HG02763 (cell line): ENCODE measurements around the gene IGFBP4.

ENCODE experiments used
- ATAC-seq: cut with Tn5 transposase; IDR thresholded peaks from one replicate; pipeline ENCODE4 v1.9.1; 2021; ENCODE audit warnings: mild to moderate bottlenecking, moderate library complexity; ENCODE audit not compliant: unreplicated experiment

IGFBP4 gene

GRCh38 chr17:40431231-40431602 lies 12.0 kb upstream of the IGFBP4 start:
- ATAC-seq: no peak

- no peak for ATAC-seq
Observed at GRCh38 chr17:40432864-40433528, 10.3 kb upstream of the IGFBP4 start.

DNA sequence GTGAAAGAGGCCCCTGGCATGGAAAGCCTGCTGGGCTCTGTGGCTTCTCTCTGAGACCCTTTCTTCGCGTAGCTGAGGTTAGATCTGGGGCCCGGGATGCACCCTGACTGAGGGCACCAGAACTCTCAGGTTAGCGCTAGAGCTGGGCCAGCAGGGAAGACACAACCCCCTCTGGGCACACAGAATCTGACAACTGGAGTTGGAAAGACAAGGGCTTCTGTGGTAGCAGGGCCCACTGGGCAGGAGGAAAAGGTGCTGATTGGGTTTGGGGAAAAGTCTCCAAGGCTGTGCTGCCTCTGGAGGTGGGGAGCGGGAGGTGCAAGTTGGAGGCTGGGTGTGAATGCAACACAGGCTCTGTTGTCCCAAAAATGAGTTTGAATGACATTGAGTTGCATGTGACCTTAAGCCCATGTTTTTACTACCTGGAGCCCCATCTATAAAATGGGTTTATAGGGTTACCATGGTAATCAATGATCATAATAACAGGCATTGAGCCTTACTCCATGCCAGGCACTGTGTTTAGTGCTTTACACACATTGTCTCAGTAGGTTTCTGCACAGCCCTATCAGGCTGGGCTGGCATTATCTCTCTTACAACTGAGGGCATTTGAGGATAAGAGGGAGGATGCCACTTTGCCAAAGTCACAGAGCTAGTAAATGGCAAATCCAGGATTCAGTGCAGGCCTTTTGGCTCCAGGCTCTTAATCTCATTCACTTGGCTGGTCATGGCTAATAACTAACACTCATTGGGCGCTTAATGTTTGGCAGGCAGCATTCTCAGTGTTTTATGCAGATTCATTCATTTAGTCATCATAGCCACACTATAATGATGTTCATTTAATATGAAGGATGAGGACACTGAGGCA lies 9.5 kb upstream of the IGFBP4 start:
- ATAC-seq: no peak

- no peak for ATAC-seq
Observed at GRCh38 chr17:40436636-40437035, 6.6 kb upstream of the IGFBP4 start.

DNA sequence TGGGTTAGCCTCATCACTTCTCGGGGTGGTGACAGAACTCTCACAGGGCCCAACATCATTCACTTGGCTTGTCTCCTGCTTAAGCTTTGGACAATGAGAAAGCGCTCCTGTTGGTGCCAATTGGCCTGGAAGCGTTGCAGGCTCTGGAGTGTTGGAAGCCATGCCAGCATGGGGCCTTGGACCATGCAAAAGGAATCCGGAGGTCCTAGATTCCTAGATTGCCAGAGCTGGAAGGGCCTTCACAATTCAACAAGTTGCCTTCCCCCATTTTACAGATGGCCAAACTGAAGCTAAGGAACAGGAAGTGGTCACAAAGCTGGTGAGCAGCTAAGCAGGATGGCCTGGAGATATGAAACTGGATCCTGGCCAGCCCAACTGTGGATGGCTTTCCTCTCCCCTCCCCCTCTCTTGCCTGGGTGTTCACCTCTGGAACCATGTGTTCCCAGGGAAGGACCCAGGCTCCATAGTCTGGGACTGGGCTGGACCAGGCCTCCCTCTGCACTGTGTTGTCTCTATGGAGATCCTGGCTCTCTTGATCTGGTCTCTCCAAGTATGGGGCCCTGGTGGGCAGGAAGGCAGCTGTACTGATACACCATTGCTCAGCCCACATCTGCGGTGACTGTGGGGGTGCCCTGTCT lies 6.0 kb upstream of the IGFBP4 start:
- no peak for ATAC-seq

DNA sequence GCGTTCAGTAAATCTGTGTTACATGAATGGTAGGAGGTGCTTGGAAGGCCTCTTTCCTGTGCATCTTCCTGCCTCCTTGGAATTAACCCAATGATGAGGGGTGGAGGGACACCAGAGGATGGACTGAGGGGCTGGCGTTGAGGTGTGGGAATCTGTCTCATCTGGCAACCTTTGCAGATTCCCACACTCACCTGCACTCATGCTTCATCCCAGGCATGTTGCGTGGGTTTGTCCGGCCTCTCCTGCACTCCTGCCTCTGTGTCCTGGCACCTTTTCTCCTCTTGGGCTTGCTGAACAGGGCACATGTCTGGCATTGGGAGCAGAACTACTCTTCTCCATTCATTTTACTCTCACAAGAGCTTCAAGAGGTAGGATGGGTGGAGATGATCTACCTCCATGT lies 3.1 kb upstream of the IGFBP4 start:
- no peak for ATAC-seq

GRCh38 chr17:40442392-40443195 lies 656 bp upstream of the IGFBP4 start:
- no peak for ATAC-seq

DNA sequence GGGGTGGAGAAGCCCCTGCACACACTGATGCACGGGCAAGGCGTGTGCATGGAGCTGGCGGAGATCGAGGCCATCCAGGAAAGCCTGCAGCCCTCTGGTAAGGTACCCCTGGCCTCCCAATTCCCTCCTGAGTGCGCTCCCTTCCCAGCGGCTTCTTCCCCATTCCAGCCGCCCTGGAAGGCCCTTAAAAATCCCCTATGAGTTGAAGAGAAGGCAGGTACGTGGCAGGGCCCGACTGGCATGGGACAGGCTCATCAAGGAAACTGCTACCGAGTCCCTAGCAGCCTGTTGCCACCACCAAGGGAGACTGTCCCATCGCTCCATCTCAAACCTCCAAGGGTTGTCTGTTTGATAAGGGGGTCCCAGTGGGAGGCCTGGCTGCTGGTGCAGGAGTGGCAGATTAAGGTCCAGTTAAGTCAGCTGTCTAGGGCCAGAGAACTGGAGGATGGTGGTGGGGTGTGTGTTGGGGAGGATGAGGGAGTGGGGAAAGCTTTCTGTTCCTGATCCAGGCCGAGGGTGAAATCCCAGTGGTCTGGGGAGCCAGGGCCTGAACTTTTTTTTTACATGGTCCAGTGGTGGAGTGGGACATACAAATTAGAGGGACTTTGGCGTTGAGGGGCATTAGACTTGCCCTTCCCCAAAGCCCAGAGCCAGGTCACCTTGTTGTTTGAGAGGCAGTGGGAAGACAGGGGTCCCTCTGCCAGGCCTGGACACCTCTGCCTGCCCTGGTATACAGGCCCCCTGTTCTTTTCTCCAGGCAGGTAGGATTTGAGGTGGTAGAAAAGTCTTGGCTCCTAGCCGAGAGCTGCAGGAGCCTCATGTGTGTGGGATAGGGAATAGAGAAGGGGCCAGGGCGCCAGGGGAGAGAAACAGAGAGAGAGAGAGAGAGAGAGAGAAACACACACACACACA lies 994 bp downstream of the IGFBP4 start:
- ATAC-seq: no peak

GRCh38 chr17:40445751-40446468 lies 2.7 kb downstream of the IGFBP4 start:
- ATAC-seq: no peak

GRCh38 chr17:40447148-40447644 lies 3.9 kb downstream of the IGFBP4 start:
- ATAC-seq: no peak

DNA sequence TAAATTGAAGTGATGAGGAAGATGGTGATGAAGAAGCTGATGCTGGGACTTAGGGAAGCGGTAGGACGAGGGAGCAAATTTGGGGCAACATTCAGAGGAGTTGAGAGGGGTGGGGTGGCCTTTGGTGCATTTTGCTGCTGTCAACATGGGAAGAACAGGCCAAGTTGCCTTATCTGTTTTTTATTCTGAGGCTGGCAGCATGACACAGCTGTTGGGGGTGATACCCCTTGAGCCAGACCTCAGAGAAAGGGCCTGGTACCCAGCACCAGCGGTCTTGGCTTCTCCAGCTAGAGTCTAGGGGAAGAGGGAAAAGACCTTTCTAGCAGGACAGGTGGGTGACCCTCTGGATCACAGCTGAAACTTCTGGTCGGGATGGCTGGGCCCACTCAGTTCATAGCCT lies 4.6 kb downstream of the IGFBP4 start:
- ATAC-seq: no peak

GRCh38 chr17:40448213-40448638 lies 5.0 kb downstream of the IGFBP4 start:
- ATAC-seq: no peak

GRCh38 chr17:40448639-40449261 lies 5.5 kb downstream of the IGFBP4 start:
- ATAC-seq: no peak

DNA sequence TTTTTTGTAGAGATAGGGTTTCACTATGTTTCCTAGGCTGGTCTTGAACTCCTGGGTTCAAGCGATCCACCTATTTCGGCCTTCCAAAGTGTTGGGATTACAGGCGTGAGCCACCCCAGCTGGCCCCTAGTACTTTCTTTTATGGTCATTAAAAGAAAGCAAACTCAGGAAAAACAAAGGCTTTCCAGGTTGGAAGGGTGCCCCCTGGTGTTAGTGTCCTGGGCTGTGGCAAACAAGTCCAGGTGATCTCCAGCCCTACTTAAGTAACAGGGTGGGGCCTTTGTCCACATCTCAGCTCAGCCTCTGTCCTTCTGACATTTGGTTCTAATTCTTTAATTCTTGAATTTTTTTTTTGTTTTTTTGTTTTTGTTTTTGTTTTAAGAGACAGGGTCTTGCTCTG lies 6.9 kb downstream of the IGFBP4 start:
- ATAC-seq: no peak

DNA sequence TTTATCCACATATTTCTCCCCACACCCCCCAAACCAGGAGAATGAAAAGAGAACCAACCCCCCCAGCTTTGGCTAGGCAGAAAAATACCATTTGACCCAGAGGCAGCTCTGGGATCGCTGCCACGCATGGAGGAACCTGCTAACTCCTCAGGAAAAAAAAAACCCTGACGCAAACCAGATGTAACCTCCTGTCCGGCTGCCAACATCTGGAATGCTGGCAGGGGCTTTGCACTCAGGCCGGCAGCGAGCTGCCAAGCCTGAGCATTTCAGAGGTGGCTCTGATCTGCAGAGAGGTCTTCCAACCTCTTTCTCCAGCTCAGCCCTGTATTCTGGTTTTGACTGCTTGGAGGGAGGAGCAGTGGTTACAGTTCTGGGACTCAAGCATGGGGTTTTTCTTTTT lies 8.2 kb downstream of the IGFBP4 start:
- ATAC-seq: no peak

- ATAC-seq: no peak
Observed at GRCh38 chr17:40452216-40452787, 9.1 kb downstream of the IGFBP4 start.

GRCh38 chr17:40452921-40453378 lies 9.7 kb downstream of the IGFBP4 start:
- no peak for ATAC-seq

- ATAC-seq: no peak
Observed at GRCh38 chr17:40453881-40454612, 10.8 kb downstream of the IGFBP4 start.
